Chondrocyte (in vitro differentiated cells): ENCODE data around the gene MISP3. TPM values are rescaled to one million over a fixed set of nuclear protein-coding genes. Genes with fewer than 3 reads are reported as not detected.
A peak's percentile ranks its signal among the peaks of the same experiment; 100 is the strongest.

Source experiments
- DNase-seq: peaks from one replicate; pipeline ENCODE4 v3.0.0; 2021; ENCODE audit warnings: mixed read lengths, low spot score
- H3K27ac Mint-ChIP-seq: one replicate; pipeline ENCODE4 v1.8.0; 2021; ENCODE audit warnings: mild to moderate bottlenecking, moderate library complexity, mixed read lengths; ENCODE audit not compliant: unreplicated experiment
- H3K27me3 Mint-ChIP-seq: 2 replicates; pipeline ENCODE4 v1.8.0; 2021; ENCODE audit warnings: low read depth, mixed read lengths
- H3K36me3 Mint-ChIP-seq: 2 replicates; pipeline ENCODE4 v1.8.0; 2021; ENCODE audit warnings: low read depth, mixed read lengths
- H3K4me1 Mint-ChIP-seq: 2 replicates; pipeline ENCODE4 v1.8.0; 2021; ENCODE audit warnings: low read depth, mild to moderate bottlenecking, mixed read lengths
- H3K4me3 Mint-ChIP-seq: one replicate; pipeline ENCODE4 v1.8.0; 2021; ENCODE audit warnings: mild to moderate bottlenecking, moderate library complexity, mixed read lengths; ENCODE audit not compliant: unreplicated experiment
- H3K9me3 Mint-ChIP-seq: 2 replicates; pipeline ENCODE4 v1.8.0; 2021; ENCODE audit warnings: low read depth, mixed read lengths
- total RNA-seq: library from RNA; stranded (reverse); gene quantifications from 3 replicates; pipeline ENCODE4 v1.2.1, GENCODE V29; 2021
- TF ChIP-seq, protein P1 (sequence below): fragments of 200-600 bp; sonication (generic); IDR thresholded peaks from 2 replicates; pipeline ENCODE4 v1.5.0; 2021; ENCODE audit warnings: antibody characterized with exemption, mild to moderate bottlenecking, moderate library complexity

The MISP3 gene
- total RNA-seq, 1 donor from 2014 or later = 2.0 TPM

DNA sequence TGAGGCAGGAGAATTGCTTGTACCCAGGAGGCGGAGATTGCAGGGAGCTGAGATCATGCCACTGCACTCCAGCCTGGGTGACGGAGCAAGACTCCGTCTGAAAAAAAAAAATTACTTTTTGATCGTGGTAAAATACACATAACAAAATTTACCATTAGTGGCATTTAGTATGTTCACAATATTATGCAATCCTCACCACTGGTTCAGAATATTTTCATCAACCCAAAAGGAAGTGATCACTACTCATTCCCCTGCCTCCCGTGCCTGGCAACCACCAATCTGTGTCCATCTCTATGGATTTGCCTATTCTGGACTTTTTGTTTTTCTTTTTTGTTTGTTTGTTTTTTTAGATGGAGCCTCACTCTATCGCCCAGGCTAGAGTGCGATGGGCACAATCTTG lies 9.5 kb upstream of the MISP3 start:
- peaks cover 6% of the 10 kb centered on the region for H3K4me1 Mint-ChIP-seq
- no peak overlapping the region for H3K4me3 Mint-ChIP-seq
- TF ChIP-seq, protein P1, sequence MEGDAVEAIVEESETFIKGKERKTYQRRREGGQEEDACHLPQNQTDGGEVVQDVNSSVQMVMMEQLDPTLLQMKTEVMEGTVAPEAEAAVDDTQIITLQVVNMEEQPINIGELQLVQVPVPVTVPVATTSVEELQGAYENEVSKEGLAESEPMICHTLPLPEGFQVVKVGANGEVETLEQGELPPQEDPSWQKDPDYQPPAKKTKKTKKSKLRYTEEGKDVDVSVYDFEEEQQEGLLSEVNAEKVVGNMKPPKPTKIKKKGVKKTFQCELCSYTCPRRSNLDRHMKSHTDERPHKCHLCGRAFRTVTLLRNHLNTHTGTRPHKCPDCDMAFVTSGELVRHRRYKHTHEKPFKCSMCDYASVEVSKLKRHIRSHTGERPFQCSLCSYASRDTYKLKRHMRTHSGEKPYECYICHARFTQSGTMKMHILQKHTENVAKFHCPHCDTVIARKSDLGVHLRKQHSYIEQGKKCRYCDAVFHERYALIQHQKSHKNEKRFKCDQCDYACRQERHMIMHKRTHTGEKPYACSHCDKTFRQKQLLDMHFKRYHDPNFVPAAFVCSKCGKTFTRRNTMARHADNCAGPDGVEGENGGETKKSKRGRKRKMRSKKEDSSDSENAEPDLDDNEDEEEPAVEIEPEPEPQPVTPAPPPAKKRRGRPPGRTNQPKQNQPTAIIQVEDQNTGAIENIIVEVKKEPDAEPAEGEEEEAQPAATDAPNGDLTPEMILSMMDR = no peak
- peaks cover 3% of the 10 kb centered on the region for H3K27me3 Mint-ChIP-seq
- no peak overlapping the region for H3K27ac Mint-ChIP-seq
- no peaks in the 10 kb centered on the region for H3K36me3 Mint-ChIP-seq
- H3K9me3 Mint-ChIP-seq = no peaks in the 10 kb centered on the region
- no peak for DNase-seq

- Mint-ChIP-seq H3K4me1 (no peaks in the 10 kb centered on the region), H3K4me3 (no peak overlapping the region), H3K27ac (no peak overlapping the region), H3K27me3 (no peaks in the 10 kb centered on the region), H3K9me3 (no peaks in the 10 kb centered on the region), H3K36me3 (no peaks in the 10 kb centered on the region)
- no peak for DNase-seq
- TF ChIP-seq, protein P1 = no peak
Measured at GRCh38 chr19:14066134-14066533, 6.5 kb upstream of the MISP3 start.

DNA sequence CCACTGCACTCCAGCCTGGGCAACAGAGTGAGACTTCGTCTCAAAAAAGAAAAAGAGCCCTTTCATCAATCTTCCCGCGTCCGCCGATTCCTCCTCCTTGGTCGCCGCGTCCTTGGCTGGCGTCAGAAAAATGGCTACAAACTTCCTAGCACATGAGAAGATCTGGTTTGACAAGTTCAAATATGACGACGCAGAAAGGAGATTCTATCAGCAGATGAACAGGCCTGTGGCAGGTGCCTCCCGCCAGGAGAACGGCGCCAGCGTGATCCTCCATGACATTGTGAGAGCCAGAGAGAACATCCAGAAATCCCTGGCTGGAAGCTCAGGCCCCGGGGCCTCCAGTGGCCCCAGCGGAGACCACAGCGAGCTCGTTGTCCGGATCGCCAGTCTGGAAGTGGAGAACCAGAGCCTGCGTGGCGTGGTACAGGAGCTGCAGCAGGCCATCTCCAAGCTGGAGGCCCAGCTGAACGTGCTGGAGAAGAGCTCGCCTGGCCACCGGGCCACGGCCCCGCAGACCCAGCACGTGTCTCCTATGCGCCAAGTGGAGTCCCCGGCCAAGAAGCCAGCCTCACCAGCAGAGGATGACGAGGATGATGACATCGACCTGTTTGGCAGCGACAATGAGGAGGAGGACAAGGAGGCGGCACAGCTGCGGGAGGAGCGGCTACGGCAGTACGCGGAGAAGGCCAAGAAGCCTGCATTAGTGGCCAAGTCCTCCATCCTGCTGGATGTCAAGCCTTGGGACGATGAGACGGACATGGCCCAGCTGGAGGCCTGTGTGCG lies 2.1 kb upstream of the MISP3 start:
- Mint-ChIP-seq H3K27ac (no peak overlapping the region), H3K27me3 (no peaks in the 10 kb centered on the region), H3K36me3 (no peaks in the 10 kb centered on the region), H3K9me3 (no peaks in the 10 kb centered on the region), H3K4me3 (no peak overlapping the region), H3K4me1 (peaks cover 17% of the 10 kb centered on the region)
- TF ChIP-seq, protein P1 = no peak
- DNase-seq = no peak

DNA sequence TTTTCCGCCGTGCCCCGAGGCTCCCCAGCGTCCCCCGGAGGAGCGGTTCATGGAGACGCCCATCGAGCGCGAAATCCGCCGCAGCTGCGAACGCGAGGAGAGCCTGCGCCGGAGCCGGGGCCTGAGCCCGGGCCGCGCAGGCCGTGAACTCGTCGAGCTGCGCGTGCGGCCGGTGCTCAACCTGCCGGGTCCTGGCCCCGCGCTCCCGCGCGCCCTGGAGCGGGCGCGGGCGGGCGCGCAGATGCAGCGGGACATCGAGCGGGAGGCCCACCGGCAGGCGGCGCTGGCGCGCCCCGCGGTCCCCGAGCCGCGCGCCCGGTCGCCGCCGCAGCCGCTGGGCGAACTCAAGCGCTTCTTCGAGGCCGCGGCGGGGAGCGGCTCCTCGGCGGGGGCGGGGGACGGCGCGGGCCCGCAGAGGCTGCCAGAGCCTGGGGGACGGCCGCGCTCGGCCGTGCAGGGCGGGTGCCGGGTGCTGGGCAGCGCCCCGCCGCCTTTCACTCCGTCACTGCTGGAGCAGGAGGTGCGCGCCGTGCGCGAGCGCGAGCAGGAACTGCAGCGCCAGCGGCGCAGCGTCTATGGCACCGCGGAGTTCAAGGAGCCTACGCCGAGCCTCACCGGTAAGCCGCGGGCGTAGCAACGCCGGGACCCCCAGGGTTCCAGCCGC lies 807 bp downstream of the MISP3 start:
- peak overlapping the region; percentile 92 for H3K27ac Mint-ChIP-seq
- no peaks in the 10 kb centered on the region for H3K27me3 Mint-ChIP-seq
- no peaks in the 10 kb centered on the region for H3K36me3 Mint-ChIP-seq

More for the DNA sequence above, 807 bp downstream of the MISP3 start:
- Mint-ChIP-seq H3K9me3 (no peaks in the 10 kb centered on the region), H3K4me3 (peak overlapping the region; percentile 98), H3K4me1 (peaks cover 18% of the 10 kb centered on the region)
- DNase-seq = no peak
- TF ChIP-seq, protein P1 = peak; percentile 70
